Tibial artery (tissue), 4 donors: ENCODE data around the gene ERGIC1.
A peak's percentile ranks its signal among the peaks of the same experiment; 100 is the strongest.
"Not testable (repeated sequence)": the region's sequence is repeated elsewhere in the genome, so short reads cannot be mapped to it uniquely, and the experiment has no call there.

Experiments used
- DNase-seq, 2 donors: peaks; one replicate each; pipeline ENCODE4 v3.0.0-alpha.2; 2019
- H3K27ac ChIP-seq, 2 donors: fragments of 200-600 bp; sonication (generic) in 1 of 2; 1 replicate in 1 of 2; 2 replicates in 1 of 2; pipeline ENCODE4 v1.5.1; 2018 to 2019; ENCODE audit warnings: mild to moderate bottlenecking in 1 of 2
- H3K27me3 ChIP-seq, 2 donors: fragments of 200-600 bp; sonication (generic) in 1 of 2; one replicate each; pipeline versions ENCODE4 v1.5.1 to v1.6.0; 2016 to 2019
- H3K36me3 ChIP-seq, 3 donors: fragments of 200-600 bp; sonication (generic) in 2 of 3; one replicate each; pipeline ENCODE4 v1.5.1; 2016 to 2019; ENCODE audit warnings: mild to moderate bottlenecking in 2 of 3
- H3K4me1 ChIP-seq, 4 donors: fragments of 200-600 bp; sonication (generic) in 2 of 4; 1 replicate in 3 of 4; 2 replicates in 1 of 4; pipeline ENCODE4 v1.5.1; 2016 to 2019
- H3K4me3 ChIP-seq, 2 donors: fragments of 200-600 bp; sonication (generic) in 1 of 2; 1 replicate in 1 of 2; 2 replicates in 1 of 2; pipeline ENCODE4 v1.5.1; 2018 to 2019; ENCODE audit warnings: mild to moderate bottlenecking in 2 of 2
- H3K9me3 ChIP-seq, 3 donors: fragments of 200-600 bp; sonication (generic) in 1 of 3; one replicate each; pipeline ENCODE4 v1.5.1; 2016 to 2019
- intact Hi-C: fragments of 100-400 bp; cut with DNase I; formaldehyde crosslinking; loops from one replicate; pipeline ENCODE4 v1.15.0; 2023; ENCODE audit warnings: low total_unique reads
- TF ChIP-seq, protein P1 (sequence below), 2 experiments: fragments of 200-600 bp in 1 of 2; fragments of 450-650 bp in 1 of 2; IDR thresholded peaks; one replicate each; pipeline ENCODE4 v1.5.1; 2017 to 2019; ENCODE audit warnings: antibody characterized with exemption in 2 of 2, mild to moderate bottlenecking in 1 of 2, moderate library complexity in 1 of 2

The ERGIC1 gene

DNA sequence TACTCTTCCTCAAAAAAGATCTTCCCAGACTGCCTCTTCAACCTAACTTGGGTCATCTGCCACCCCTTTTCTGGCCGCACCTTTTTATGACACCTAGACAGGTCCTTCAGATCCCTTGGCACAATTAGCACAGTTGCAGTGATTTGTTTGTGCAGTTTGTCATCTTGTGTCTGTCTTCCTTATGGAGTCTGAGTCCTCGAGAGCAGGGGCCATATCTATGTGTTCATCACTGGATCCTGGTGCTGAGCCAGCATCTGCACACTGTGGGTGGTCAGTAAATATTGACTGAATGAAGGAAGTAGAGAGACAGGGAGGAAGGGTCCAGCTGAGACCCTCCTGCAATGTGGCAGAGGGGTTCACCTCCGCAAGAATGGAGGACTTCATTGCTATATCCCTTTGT is 14.4 kb downstream of the ERGIC1 start:
- H3K9me3 ChIP-seq, result no peaks in the 10 kb centered on the region
- no peaks in the 10 kb centered on the region for H3K27me3 ChIP-seq
- peak overlapping the region in 1 of 2 donors; percentile 1 for H3K27ac ChIP-seq
- peaks cover 0 to 62% (median 21%) of the 10 kb centered on the region in 4 donors for H3K4me1 ChIP-seq
- intact Hi-C loops, result no loop called here
- DNase-seq, result no peak
- TF ChIP-seq, protein P1, sequence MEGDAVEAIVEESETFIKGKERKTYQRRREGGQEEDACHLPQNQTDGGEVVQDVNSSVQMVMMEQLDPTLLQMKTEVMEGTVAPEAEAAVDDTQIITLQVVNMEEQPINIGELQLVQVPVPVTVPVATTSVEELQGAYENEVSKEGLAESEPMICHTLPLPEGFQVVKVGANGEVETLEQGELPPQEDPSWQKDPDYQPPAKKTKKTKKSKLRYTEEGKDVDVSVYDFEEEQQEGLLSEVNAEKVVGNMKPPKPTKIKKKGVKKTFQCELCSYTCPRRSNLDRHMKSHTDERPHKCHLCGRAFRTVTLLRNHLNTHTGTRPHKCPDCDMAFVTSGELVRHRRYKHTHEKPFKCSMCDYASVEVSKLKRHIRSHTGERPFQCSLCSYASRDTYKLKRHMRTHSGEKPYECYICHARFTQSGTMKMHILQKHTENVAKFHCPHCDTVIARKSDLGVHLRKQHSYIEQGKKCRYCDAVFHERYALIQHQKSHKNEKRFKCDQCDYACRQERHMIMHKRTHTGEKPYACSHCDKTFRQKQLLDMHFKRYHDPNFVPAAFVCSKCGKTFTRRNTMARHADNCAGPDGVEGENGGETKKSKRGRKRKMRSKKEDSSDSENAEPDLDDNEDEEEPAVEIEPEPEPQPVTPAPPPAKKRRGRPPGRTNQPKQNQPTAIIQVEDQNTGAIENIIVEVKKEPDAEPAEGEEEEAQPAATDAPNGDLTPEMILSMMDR (IDR thresholded peaks at IDR 0.05), result no peak
- H3K36me3 ChIP-seq, result peaks cover 0 to 5% (median 0%) of the 10 kb centered on the region in 3 donors
- no peak overlapping the region for H3K4me3 ChIP-seq

DNA sequence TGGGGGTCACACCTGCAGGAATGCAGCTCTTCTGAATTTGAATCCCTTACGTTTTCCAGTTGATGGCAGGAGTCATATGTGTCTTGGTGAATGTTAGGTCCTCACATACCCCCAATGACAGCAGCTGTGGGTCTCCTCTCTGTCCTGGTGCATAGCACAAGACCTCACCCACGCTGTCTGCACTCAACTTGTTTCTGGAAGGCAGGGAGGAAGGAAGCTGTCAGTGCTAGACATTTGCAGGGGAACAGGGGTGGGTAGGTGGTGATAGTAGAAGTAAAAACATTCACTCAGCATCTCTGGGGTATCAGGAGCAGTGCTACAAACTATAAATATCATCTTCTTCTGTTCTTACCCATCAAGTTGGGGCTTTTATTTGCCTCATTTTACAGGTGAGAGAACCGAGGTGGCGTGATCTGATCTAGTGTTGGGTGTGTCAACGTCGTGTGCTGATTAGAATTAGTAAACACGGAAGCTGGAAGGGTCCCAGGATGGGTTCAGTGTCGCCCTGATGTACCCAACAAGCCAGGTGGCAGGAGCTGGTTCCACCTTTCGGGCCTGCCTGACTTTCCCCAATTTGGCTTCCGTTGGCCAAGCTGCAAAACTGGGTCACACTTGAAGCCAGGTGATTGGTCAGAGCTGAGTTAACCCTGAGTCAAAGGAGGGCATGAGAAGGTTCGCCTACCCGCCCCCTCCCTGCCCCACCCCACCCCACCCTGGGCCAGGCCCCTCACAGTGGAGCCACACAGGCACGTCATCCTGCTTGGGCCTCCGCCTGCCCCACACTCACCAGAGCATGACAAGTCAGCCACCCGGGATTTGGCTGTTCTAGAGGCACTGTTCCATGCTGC is 15.8 kb downstream of the ERGIC1 start:
- Histone ChIP-seq H3K9me3 (no peaks in the 10 kb centered on the region), H3K4me1 (peaks cover 0 to 76% (median 34%) of the 10 kb centered on the region in 4 donors), H3K27me3 (no peaks in the 10 kb centered on the region), H3K4me3 (no peak overlapping the region), H3K27ac (no peak overlapping the region), H3K36me3 (peaks cover 0 to 5% (median 0%) of the 10 kb centered on the region in 3 donors)
- TF ChIP-seq, protein P1 (IDR thresholded peaks at IDR 0.05), result no peak
- intact Hi-C loops, result no loop called here
- DNase-seq, result no peak

DNA sequence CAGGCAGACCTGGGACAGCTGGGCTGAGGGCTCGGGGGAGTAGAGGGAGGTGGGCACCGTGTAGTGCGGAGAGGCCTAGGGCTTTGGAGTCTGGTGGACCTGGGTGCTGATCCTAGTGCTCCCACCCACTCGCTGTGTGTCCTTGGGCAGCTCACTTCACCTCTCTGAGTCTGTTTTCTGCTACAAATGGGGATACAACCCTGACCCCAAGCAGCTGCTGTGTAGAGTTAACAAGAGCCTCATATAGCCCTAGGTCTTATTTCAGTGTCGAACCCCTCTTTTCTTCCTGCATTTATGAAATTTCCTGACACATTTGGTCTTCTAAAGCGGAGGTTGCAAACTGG is 16.4 kb downstream of the ERGIC1 start:
- Histone ChIP-seq H3K4me3 (no peak overlapping the region), H3K27ac (no peak overlapping the region), H3K4me1 (peaks cover 0 to 77% (median 38%) of the 10 kb centered on the region in 4 donors), H3K9me3 (no peaks in the 10 kb centered on the region), H3K27me3 (no peaks in the 10 kb centered on the region), H3K36me3 (no peaks in the 10 kb centered on the region)
- DNase-seq, result no peak
- intact Hi-C loops, result no loop called here
- TF ChIP-seq, protein P1 (IDR thresholded peaks at IDR 0.05), result no peak

DNA sequence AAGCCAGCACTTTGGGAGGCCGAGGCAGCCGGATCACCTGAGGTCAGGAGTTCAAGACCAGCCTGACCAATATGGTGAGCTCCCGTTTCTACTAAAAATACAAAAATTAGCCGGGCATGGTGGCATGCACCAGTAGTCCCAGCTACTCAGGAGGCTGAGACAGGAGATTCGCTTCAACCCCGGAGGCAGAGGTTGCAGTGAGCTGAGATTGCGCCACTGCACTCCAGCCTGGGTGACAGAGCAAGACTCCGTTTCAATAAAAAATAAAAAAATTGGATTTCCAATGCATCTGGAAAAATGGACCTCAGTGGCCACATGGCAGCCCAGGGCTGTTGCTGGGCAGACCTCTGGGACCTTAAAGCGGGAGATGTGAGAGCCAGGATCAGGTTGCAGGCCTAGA is 17.2 kb downstream of the ERGIC1 start:
- H3K27me3 ChIP-seq, intact Hi-C loops, H3K4me3 ChIP-seq, DNase-seq, H3K9me3 ChIP-seq, H3K36me3 ChIP-seq: not testable (repeated sequence)
- Histone ChIP-seq H3K27ac (peak overlapping the region; percentile 25 to 90), H3K4me1 (peaks cover 0 to 79% (median 42%) of the 10 kb centered on the region in 4 donors)

DNA sequence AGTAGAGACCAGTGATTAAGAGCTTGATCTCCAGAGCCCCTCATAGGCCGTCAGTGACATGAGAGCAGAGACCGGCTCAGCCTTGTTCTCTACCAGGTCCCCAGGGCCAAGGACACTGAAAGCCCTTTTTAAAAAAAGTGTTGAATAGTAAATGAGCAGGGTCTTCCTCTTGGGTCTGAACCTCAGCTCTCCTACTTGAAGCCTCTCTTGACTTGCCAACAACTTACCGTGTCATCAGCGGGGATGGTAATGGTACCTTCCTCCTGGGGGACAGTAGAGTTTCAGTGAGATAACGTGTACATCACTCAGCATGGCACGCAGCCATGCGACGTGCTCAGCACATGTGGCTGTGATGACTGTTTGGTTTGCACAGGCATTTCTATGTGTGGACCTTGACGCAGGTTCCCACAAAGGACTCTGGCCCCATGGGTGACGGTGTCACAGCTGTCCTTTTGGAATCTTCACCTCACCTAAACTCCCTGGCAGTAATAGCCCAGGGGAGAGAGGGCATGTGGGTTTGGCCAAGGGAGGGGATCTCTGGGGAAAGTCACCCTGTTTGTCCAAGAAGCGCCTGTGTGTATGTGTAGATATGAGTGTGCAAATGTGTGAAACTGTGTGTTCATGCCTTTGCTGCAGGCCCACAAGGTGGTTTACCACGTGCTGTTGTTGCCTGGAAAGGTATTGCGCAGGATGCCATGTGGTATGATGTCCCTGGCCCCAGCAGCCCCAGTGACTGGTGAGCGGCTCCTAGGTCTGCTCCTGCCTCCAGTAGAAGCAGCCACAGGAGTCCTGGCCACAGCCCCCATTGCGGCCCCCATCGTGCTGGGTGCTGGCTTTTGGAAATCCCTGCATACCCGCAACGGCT is 18.7 kb downstream of the ERGIC1 start:
- Histone ChIP-seq H3K36me3 (no peaks in the 10 kb centered on the region), H3K9me3 (no peaks in the 10 kb centered on the region), H3K27ac (peak overlapping the region; percentile 89 to 90), H3K4me3 (no peak overlapping the region), H3K27me3 (no peaks in the 10 kb centered on the region), H3K4me1 (peaks cover 0 to 91% (median 50%) of the 10 kb centered on the region in 4 donors)
- DNase-seq, result no peak
- intact Hi-C loops, result no loop called here
- TF ChIP-seq, protein P1 (IDR thresholded peaks at IDR 0.05), result no peak
